Esophagus (tissue), 2 donors: ENCODE measurements around the gene FBXO36. TPM values are rescaled to one million over a fixed set of nuclear protein-coding genes. Genes with fewer than 3 reads are reported as not detected.

Experiments
- H3K27ac ChIP-seq, 2 donors: one replicate each; pipeline ENCODE4 v1.5.1; 2013; ENCODE audit warnings: low read depth in 2 of 2, mild to moderate bottlenecking in 2 of 2, inconsistent platforms in 1 of 2, low read length in 1 of 2, moderate library complexity in 1 of 2
- H3K27me3 ChIP-seq, 2 donors: one replicate each; pipeline ENCODE4 v1.6.1; 2013; ENCODE audit warnings: low read length in 2 of 2, control low read depth in 1 of 2, mild to moderate bottlenecking in 1 of 2; ENCODE audit not compliant: insufficient read depth in 2 of 2, control insufficient read depth in 1 of 2
- H3K36me3 ChIP-seq, 2 donors: one replicate each; pipeline ENCODE4 v1.6.1; 2013; ENCODE audit warnings: low read length in 1 of 2; ENCODE audit not compliant: control insufficient read depth in 2 of 2, insufficient read depth in 2 of 2
- H3K4me1 ChIP-seq, 2 donors: one replicate each; pipeline ENCODE4 v1.6.1; 2013; ENCODE audit warnings: low read length in 1 of 2; ENCODE audit not compliant: control insufficient read depth in 2 of 2, insufficient read depth in 2 of 2
- H3K4me3 ChIP-seq, 2 donors: one replicate each; pipeline ENCODE4 v1.5.1; 2013; ENCODE audit warnings: low read length in 2 of 2, mild to moderate bottlenecking in 2 of 2, low read depth in 1 of 2, moderate library complexity in 1 of 2
- H3K9me3 ChIP-seq, 2 donors: one replicate each; pipeline ENCODE4 v1.6.1; 2013; ENCODE audit warnings: mild to moderate bottlenecking in 2 of 2, low read depth in 1 of 2, low read length in 1 of 2, moderate library complexity in 1 of 2; ENCODE audit not compliant: control insufficient read depth in 2 of 2, insufficient read depth in 1 of 2
- WGBS, 2 donors: extraction: QIAGEN DNeasy Blood & Tissue Kit; methylation state at CpG; one replicate each; pipeline ENCODE4 v1.1.7; 2013; 5-methylcytosine and 5-hydroxymethylcytosine counted together
- polyA plus RNA-seq, 2 donors: library from polyadenylated mRNA; stranded (reverse); fragments of 200-250 nt; gene quantifications; one replicate each; pipeline ENCODE4 v1.2.3, GENCODE V29; 2013
- donor health status: healthy with polysubstance abuse.
- donor health status: Bipolar disorder and iron deficiency.

Gene FBXO36
- polyA plus RNA-seq, 2 donors, result 0.57 to 1.3 TPM

GRCh38 chr2:229925201-229925600 is 2.9 kb downstream of the FBXO36 start:
- no peaks in the 10 kb centered on the region for H3K9me3 ChIP-seq
- H3K36me3 ChIP-seq, result no peaks in the 10 kb centered on the region
- no peaks in the 10 kb centered on the region for H3K27me3 ChIP-seq

GRCh38 chr2:229927817-229928321 is 5.6 kb downstream of the FBXO36 start:
- no peaks in the 10 kb centered on the region for H3K9me3 ChIP-seq
- WGBS, 2 donors, result 71 to 73% methylated on average over 2 of the region's 2 CpGs
- no peak overlapping the region for H3K4me3 ChIP-seq
- no peak overlapping the region for H3K27ac ChIP-seq
- no peaks in the 10 kb centered on the region for H3K27me3 ChIP-seq
- no peaks in the 10 kb centered on the region for H3K4me1 ChIP-seq
- H3K36me3 ChIP-seq, result no peaks in the 10 kb centered on the region

More at GRCh38 chr2:229925201-229925600, 2.9 kb downstream of the FBXO36 start:
- Histone ChIP-seq H3K27ac (no peak overlapping the region), H3K4me3 (no peak overlapping the region), H3K4me1 (no peaks in the 10 kb centered on the region)

GRCh38 chr2:229930656-229931055 is 8.4 kb downstream of the FBXO36 start:
- Histone ChIP-seq H3K27me3 (no peaks in the 10 kb centered on the region), H3K4me3 (no peak overlapping the region), H3K4me1 (no peaks in the 10 kb centered on the region), H3K9me3 (no peaks in the 10 kb centered on the region), H3K27ac (no peak overlapping the region), H3K36me3 (no peaks in the 10 kb centered on the region)
- WGBS, 2 donors, result 83 to 90% methylated on average over 7 of the region's 7 CpGs

GRCh38 chr2:229931241-229931640 is 8.9 kb downstream of the FBXO36 start:
- H3K4me1 ChIP-seq, result no peaks in the 10 kb centered on the region
- WGBS, 2 donors, result 91 to 93% methylated on average over 5 of the region's 5 CpGs
- H3K27me3 ChIP-seq, result no peaks in the 10 kb centered on the region
- no peaks in the 10 kb centered on the region for H3K36me3 ChIP-seq
- no peak overlapping the region for H3K4me3 ChIP-seq
- no peak overlapping the region for H3K27ac ChIP-seq
- H3K9me3 ChIP-seq, result no peaks in the 10 kb centered on the region

- Histone ChIP-seq H3K27ac (no peak overlapping the region), H3K36me3 (no peaks in the 10 kb centered on the region), H3K4me3 (no peak overlapping the region), H3K9me3 (no peaks in the 10 kb centered on the region), H3K4me1 (no peaks in the 10 kb centered on the region), H3K27me3 (no peaks in the 10 kb centered on the region)
- WGBS, 2 donors, result 89 to 93% methylated on average over 4 of the region's 4 CpGs
Measured at GRCh38 chr2:229937537-229937936, 15.2 kb downstream of the FBXO36 start.

- 95 to 97% methylated on average over 8 of the region's 8 CpGs for WGBS, 2 donors
- Histone ChIP-seq H3K4me3 (no peak overlapping the region), H3K27ac (no peak overlapping the region), H3K27me3 (no peaks in the 10 kb centered on the region), H3K9me3 (no peaks in the 10 kb centered on the region), H3K4me1 (no peaks in the 10 kb centered on the region), H3K36me3 (no peaks in the 10 kb centered on the region)
Measured at GRCh38 chr2:229942671-229943070, 20.4 kb downstream of the FBXO36 start.

GRCh38 chr2:229943171-229943570 is 20.9 kb downstream of the FBXO36 start:
- Histone ChIP-seq H3K4me3 (no peak overlapping the region), H3K27me3 (no peaks in the 10 kb centered on the region), H3K36me3 (no peaks in the 10 kb centered on the region), H3K9me3 (no peaks in the 10 kb centered on the region), H3K27ac (no peak overlapping the region), H3K4me1 (no peaks in the 10 kb centered on the region)
- WGBS, 2 donors, result 96% methylated on average over 2 of the region's 2 CpGs

- Histone ChIP-seq H3K4me3 (no peak overlapping the region), H3K27me3 (no peaks in the 10 kb centered on the region), H3K9me3 (no peaks in the 10 kb centered on the region), H3K4me1 (no peaks in the 10 kb centered on the region), H3K36me3 (no peaks in the 10 kb centered on the region), H3K27ac (no peak overlapping the region)
- WGBS, 2 donors, result 67 to 79% methylated on average over 5 of the region's 5 CpGs
Measured at GRCh38 chr2:229943770-229944449, 21.6 kb downstream of the FBXO36 start.

GRCh38 chr2:229945975-229946374 is 23.7 kb downstream of the FBXO36 start:
- H3K36me3 ChIP-seq, result no peaks in the 10 kb centered on the region
- 93 to 96% methylated on average over 8 of the region's 8 CpGs for WGBS, 2 donors
- H3K27ac ChIP-seq, result no peak overlapping the region
- no peaks in the 10 kb centered on the region for H3K4me1 ChIP-seq
- H3K27me3 ChIP-seq, result no peaks in the 10 kb centered on the region
- H3K9me3 ChIP-seq, result no peaks in the 10 kb centered on the region
- no peak overlapping the region for H3K4me3 ChIP-seq

GRCh38 chr2:229947544-229947943 is 25.2 kb downstream of the FBXO36 start:
- Histone ChIP-seq H3K27ac (no peak overlapping the region), H3K27me3 (no peaks in the 10 kb centered on the region), H3K4me1 (no peaks in the 10 kb centered on the region), H3K9me3 (no peaks in the 10 kb centered on the region), H3K4me3 (no peak overlapping the region), H3K36me3 (no peaks in the 10 kb centered on the region)
- 63 to 81% methylated on average over 1 of the region's 1 CpG for WGBS, 2 donors
